Ovary (tissue), 9 donors: Measurements from ENCODE around the gene BAIAP3. TPM values are rescaled to one million over a fixed set of nuclear protein-coding genes. Genes with fewer than 3 reads are reported as not detected.

Source experiments
- DNase-seq, 5 donors: peaks; one replicate each; pipeline ENCODE4 v3.0.0-alpha.2; 2019 to 2020
- H3K27ac ChIP-seq, 2 donors: fragments of 200-600 bp; one replicate each; pipeline versions ENCODE4 v1.5.1 to v1.8.0; 2019 to 2022
- H3K27me3 ChIP-seq: fragments of 200-600 bp; one replicate; pipeline ENCODE4 v1.8.0; 2022
- H3K36me3 ChIP-seq: fragments of 200-600 bp; sonication (generic); one replicate; pipeline ENCODE4 v1.5.1; 2019
- H3K4me1 ChIP-seq: one replicate; pipeline ENCODE4 v1.8.1; 2013; ENCODE audit warnings: mild to moderate bottlenecking, moderate library complexity; ENCODE audit not compliant: insufficient read depth
- H3K4me3 ChIP-seq: fragments of 200-600 bp; sonication (generic); one replicate; pipeline ENCODE4 v1.5.1; 2017
- H3K9me3 ChIP-seq, 2 donors: fragments of 200-600 bp in 1 of 2; sonication (generic) in 1 of 2; one replicate each; pipeline versions ENCODE4 v1.5.1 to v1.8.1; 2013 to 2019; ENCODE audit warnings: mild to moderate bottlenecking in 1 of 2, moderate library complexity in 1 of 2
- EP300 ChIP-seq: sonication (generic); formaldehyde crosslinking; IDR thresholded peaks from one replicate; pipeline ENCODE4 v1.6.1; 2017; ENCODE audit warnings: antibody characterized with exemption
- POLR2A ChIP-seq: fragments of 450-650 bp; IDR thresholded peaks from one replicate; pipeline ENCODE4 v1.6.1; 2017; ENCODE audit warnings: antibody characterized with exemption, mild to moderate bottlenecking, moderate library complexity
- WGBS, 3 donors: extraction: QIAGEN DNeasy Blood & Tissue Kit in 1 of 3; methylation state at CpG; one replicate each; pipeline versions ENCODE4 v1.1.5 to v1.1.7; 2013 to 2017; 5-methylcytosine and 5-hydroxymethylcytosine counted together
- intact Hi-C, 4 donors: fragments of 100-400 bp; cut with DNase I; formaldehyde crosslinking; loops; one replicate each; pipeline versions ENCODE4 v1.11.0 to v1.15.1; 2022 to 2023
- polyA plus RNA-seq, 2 donors: library from polyadenylated mRNA; stranded (reverse); fragments of 200-250 nt in 1 of 2; fragments of 350-450 nt in 1 of 2; fragmentation: Illumina TruSeq in 1 of 2; extraction: RNeasy Lipid Tissue Mini Kit (QIAGEN cat#74804) in 1 of 2; gene quantifications; one replicate each; pipeline ENCODE4 v1.2.3, GENCODE V29; 2013 to 2014
- total RNA-seq, 7 donors: library from RNA; depleted of rRNA in 2 of 7; stranded (reverse); fragments of >200 nt in 2 of 7; fragmentation: NEBNext Ultra II Directional in 3 of 7; extraction: Animal tissue kit (Norgen Biotek cat#: 25700) in 3 of 7; gene quantifications; one replicate each; pipeline versions ENCODE4 v1.1.0 to v1.2.4, GENCODE V29; 2016 to 2023
- TF ChIP-seq, protein P1 (sequence below), 3 donors: fragments of 450-650 bp in 2 of 3; fragments of 200-600 bp in 1 of 3; IDR thresholded peaks; one replicate each; pipeline versions ENCODE4 v1.5.1 to v1.8.0; 2016 to 2022; ENCODE audit warnings: antibody characterized with exemption in 3 of 3, mild to moderate bottlenecking in 1 of 3
- donor health status: DM: no; HTN: no; CAD: no; lungs with moderate emphysema.
- donor health status: DM: no; HTN: no; CAD: no.
- donor health status: Bipolar disorder and iron deficiency.
- donor health status: DM: yes; HTN: yes; CAD: no.
- donor health status: DM: no; HTN: no; CAD: no.
- donor health status: DM: yes; HTN: yes; CAD: no.

Gene BAIAP3
- total and polyA plus RNA-seq, 9 donors, result 0.25 to 26.1 (median 1.2) TPM

DNA sequence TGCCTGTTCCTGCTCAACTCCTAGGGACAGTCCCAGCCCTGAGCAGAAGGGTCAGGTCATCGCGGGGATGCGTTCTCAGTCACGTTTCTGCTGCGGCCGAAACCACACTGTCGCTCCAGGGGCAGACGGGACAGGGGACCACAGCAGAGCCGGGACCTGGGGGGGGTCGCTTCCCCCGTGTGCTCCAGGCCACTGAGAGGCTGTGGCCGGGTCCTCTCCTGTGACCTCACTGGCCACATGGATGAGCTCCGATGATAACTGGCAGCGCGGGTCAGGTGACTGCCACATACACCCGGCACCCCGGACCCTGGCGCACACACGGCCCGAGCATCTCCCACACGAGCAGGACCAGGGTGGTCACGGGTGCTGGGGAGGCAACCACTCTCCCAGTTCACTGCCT lies 31.1 kb downstream of the BAIAP3 start:
- Histone ChIP-seq H3K4me1 (no peaks in the 10 kb centered on the region), H3K9me3 (no peaks in the 10 kb centered on the region), H3K27ac (no peak overlapping the region), H3K27me3 (no peaks in the 10 kb centered on the region), H3K36me3 (no peaks in the 10 kb centered on the region), H3K4me3 (no peak overlapping the region)
- DNase-seq, result no peak
- TF ChIP-seq, protein P1, sequence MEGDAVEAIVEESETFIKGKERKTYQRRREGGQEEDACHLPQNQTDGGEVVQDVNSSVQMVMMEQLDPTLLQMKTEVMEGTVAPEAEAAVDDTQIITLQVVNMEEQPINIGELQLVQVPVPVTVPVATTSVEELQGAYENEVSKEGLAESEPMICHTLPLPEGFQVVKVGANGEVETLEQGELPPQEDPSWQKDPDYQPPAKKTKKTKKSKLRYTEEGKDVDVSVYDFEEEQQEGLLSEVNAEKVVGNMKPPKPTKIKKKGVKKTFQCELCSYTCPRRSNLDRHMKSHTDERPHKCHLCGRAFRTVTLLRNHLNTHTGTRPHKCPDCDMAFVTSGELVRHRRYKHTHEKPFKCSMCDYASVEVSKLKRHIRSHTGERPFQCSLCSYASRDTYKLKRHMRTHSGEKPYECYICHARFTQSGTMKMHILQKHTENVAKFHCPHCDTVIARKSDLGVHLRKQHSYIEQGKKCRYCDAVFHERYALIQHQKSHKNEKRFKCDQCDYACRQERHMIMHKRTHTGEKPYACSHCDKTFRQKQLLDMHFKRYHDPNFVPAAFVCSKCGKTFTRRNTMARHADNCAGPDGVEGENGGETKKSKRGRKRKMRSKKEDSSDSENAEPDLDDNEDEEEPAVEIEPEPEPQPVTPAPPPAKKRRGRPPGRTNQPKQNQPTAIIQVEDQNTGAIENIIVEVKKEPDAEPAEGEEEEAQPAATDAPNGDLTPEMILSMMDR (IDR thresholded peaks at IDR 0.05), result no peak
- no peak for TF ChIP-seq POLR2A
- no peak for TF ChIP-seq EP300
- 84 to 88% (median 87%) methylated on average over 21 to 22 of the region's 22 CpGs for WGBS, 3 donors
- intact Hi-C loops, result no loop called here

DNA sequence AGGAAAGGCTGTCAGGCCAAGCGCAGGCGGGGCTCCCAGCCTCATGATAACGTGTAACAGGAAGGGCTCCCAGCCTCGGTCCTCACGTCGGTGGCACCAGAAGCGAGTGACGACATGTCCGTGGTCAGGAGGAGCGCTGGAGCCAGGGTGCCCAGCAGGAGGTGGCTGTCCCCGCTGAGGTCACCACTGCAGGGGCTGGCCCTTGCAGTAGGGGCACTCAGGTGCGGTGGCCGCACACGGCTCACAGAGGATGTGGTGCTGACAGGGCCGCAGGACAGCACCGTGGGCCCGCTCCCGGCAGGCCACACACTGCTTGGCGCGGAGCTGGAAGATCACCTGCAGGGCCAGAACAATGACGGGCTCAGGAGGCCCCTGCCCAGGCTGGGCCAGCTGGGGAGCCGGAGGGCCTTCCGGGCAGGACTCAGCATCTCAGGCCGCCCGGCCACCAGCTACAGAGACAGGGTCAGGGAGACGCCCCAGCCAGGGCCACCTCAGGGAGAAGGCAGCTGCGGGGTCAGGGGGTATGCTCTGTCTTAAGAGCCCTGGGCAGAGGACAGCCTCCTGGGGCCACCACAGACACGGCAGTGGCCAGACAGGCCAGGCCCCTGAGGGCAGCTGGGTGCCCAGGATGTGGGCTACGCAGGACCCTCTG lies 32.7 kb downstream of the BAIAP3 start:
- no peaks in the 10 kb centered on the region for H3K9me3 ChIP-seq
- H3K36me3 ChIP-seq, result no peaks in the 10 kb centered on the region
- no peaks in the 10 kb centered on the region for H3K27me3 ChIP-seq
- DNase-seq, result no peak
- no peaks in the 10 kb centered on the region for H3K4me1 ChIP-seq
- H3K27ac ChIP-seq, result no peak overlapping the region
- H3K4me3 ChIP-seq, result no peak overlapping the region
- intact Hi-C loops, result no loop called here
- TF ChIP-seq EP300 (no peak), POLR2A (no peak)
- TF ChIP-seq, protein P1 (IDR thresholded peaks at IDR 0.05), result no peak
- WGBS, 3 donors, result 88 to 93% (median 93%) methylated on average over 25 to 29 of the region's 29 CpGs

DNA sequence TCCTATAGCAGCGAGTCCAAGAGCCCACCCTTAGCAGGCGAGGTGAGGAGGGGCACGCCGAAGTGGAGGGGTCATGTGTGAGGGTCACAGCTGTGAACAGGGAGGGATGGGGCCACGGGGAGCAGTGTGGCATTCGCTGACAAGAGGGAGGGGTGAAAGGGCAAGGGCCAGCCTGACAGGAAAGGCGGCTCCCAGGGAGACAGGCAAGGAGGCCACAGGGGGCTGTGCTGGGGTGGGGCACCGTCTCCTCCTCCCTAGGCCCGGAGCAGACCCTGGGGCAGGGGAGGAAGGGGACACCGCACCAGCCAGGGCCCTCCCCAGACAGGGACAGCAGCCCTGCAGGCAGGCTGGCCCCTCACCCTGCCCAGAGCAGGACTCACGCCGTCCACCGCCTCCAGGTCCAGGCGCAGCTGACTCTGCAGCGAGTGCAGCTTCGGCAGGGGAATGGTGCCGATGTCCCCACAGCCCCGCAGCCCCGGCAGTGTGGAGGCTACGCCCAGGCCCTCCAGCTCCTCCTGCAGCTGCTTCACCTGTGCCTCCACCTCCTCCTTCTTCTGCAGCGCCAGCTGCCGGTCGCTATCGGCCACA lies 33.4 kb downstream of the BAIAP3 start:
- WGBS, 3 donors, result 77 to 86% (median 78%) methylated on average over 24 of the region's 24 CpGs
- intact Hi-C loops, result no loop called here
- no peaks in the 10 kb centered on the region for H3K36me3 ChIP-seq
- TF ChIP-seq, protein P1 (IDR thresholded peaks at IDR 0.05), result no peak
- no peak for TF ChIP-seq POLR2A
- H3K27ac ChIP-seq, result no peak overlapping the region
- no peaks in the 10 kb centered on the region for H3K27me3 ChIP-seq
- no peak for DNase-seq
- H3K4me1 ChIP-seq, result no peaks in the 10 kb centered on the region
- H3K4me3 ChIP-seq, result no peak overlapping the region
- no peaks in the 10 kb centered on the region for H3K9me3 ChIP-seq

DNA sequence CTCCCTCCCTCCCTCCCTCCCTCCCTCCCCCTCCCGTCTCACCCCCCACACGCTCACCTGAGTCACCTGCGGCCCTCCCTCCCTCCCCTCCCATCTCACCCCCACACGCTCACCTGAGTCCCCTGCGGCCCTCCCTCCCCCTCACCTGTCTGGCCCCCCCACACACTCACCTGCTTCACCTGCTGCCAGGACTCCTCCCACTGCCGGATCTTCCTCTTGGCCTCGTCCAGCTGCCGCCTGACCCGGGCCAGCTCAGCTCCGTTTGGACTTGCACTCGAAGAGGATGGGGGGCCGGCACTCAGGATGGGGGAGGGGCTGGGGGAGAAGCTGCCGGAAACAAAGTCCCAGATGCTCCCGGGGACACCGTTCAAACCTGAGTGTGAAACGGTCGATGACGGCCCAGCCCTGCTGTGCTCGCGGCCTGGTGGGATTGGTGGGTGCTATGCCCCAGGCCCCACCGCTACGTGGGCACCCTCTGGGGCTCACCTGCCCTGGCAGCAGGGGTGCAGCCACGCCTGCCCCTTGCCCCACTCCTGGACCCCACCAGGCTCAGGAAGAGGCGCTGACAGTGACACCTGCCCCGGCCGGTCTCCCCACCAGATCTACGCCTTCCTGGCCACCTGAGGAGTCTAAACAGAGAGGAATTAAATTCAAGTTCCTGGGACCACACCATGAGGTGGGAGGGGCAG lies 34.2 kb downstream of the BAIAP3 start:
- no peaks in the 10 kb centered on the region for H3K36me3 ChIP-seq
- no peak overlapping the region for H3K4me3 ChIP-seq
- H3K27me3 ChIP-seq, result no peaks in the 10 kb centered on the region
- TF ChIP-seq POLR2A (no peak), EP300 (no peak)
- TF ChIP-seq, protein P1 (IDR thresholded peaks at IDR 0.05), result no peak
- H3K4me1 ChIP-seq, result no peaks in the 10 kb centered on the region
- H3K27ac ChIP-seq, result no peak overlapping the region
- DNase-seq, result no peak
- intact Hi-C loops, result no loop called here
- H3K9me3 ChIP-seq, result no peaks in the 10 kb centered on the region
- WGBS, 3 donors, result 77 to 85% (median 80%) methylated on average over 12 to 27 of the region's 27 CpGs
